Epithelial cell of prostate (primary cell): ENCODE data around the gene STARD6.
"Not testable (repeated sequence)": the region's sequence is repeated elsewhere in the genome, so short reads cannot be mapped to it uniquely, and the experiment has no call there.

ENCODE experiments used
- DNase-seq: peaks from one replicate; pipeline ENCODE4 v3.0.0-alpha.2; 2011; ENCODE audit warnings: low read depth, low spot score
- H3K27ac ChIP-seq: fragments of 450-650 bp; 2 replicates; pipeline ENCODE4 v1.5.1; 2017; ENCODE audit warnings: mild to moderate bottlenecking

STARD6 gene

GRCh38 chr18:54357082-54357659, 487 bp downstream of the STARD6 start:
- peak overlapping the region; percentile 48 for H3K27ac ChIP-seq
- DNase-seq, result no peak

- no peak overlapping the region for H3K27ac ChIP-seq
- no peak for DNase-seq
These were observed 6.5 kb downstream of the STARD6 start for GRCh38 chr18:54351186-54351585.

GRCh38 chr18:54338230-54338629, 19.4 kb downstream of the STARD6 start:
- no peak for DNase-seq
- H3K27ac ChIP-seq, result no peak overlapping the region

- no peak for DNase-seq
- H3K27ac ChIP-seq, result peak overlapping the region; percentile 32
These were observed 22.0 kb downstream of the STARD6 start for GRCh38 chr18:54335638-54336173.

GRCh38 chr18:54330768-54331548, 26.7 kb downstream of the STARD6 start:
- H3K27ac ChIP-seq, result no peak overlapping the region
- no peak for DNase-seq

GRCh38 chr18:54329787-54330186, 27.9 kb downstream of the STARD6 start:
- no peak overlapping the region for H3K27ac ChIP-seq
- no peak for DNase-seq

GRCh38 chr18:54327818-54328217, 29.8 kb downstream of the STARD6 start:
- DNase-seq, result no peak
- peak overlapping the region; percentile 1 for H3K27ac ChIP-seq

- no peak overlapping the region for H3K27ac ChIP-seq
- DNase-seq, result no peak
These were observed 33.7 kb downstream of the STARD6 start for GRCh38 chr18:54323970-54324369.

- H3K27ac ChIP-seq, result no peak overlapping the region
- DNase-seq, result no peak
These were observed 34.1 kb downstream of the STARD6 start for GRCh38 chr18:54323561-54323960.

- DNase-seq, result no peak
- no peak overlapping the region for H3K27ac ChIP-seq
These were observed 41.4 kb downstream of the STARD6 start for GRCh38 chr18:54316071-54316820.

- not testable (repeated sequence) for H3K27ac ChIP-seq, DNase-seq
These were observed 48.1 kb downstream of the STARD6 start for GRCh38 chr18:54309564-54309963.

GRCh38 chr18:54303408-54303807, 54.2 kb downstream of the STARD6 start:
- no peak overlapping the region for H3K27ac ChIP-seq

GRCh38 chr18:54298991-54299390, 58.7 kb downstream of the STARD6 start:
- not testable (repeated sequence) for H3K27ac ChIP-seq, DNase-seq

More at GRCh38 chr18:54303408-54303807, 54.2 kb downstream of the STARD6 start:
- DNase-seq, result no peak

GRCh38 chr18:54296062-54296461, 61.6 kb downstream of the STARD6 start:
- H3K27ac ChIP-seq, result no peak overlapping the region
- DNase-seq, result no peak

- DNase-seq, result no peak
- no peak overlapping the region for H3K27ac ChIP-seq
These were observed 63.4 kb downstream of the STARD6 start for GRCh38 chr18:54294274-54294673.

- peak overlapping the region; percentile 29 for H3K27ac ChIP-seq
- peak; percentile 44 for DNase-seq
These were observed 72.5 kb downstream of the STARD6 start for GRCh38 chr18:54284981-54285785.

GRCh38 chr18:54284535-54284934, 73.1 kb downstream of the STARD6 start:
- DNase-seq, result no peak
- H3K27ac ChIP-seq, result no peak overlapping the region

- no peak overlapping the region for H3K27ac ChIP-seq
- DNase-seq, result no peak
These were observed 77.5 kb downstream of the STARD6 start for GRCh38 chr18:54280220-54280569.

- DNase-seq, result no peak
These were observed 78.0 kb downstream of the STARD6 start for GRCh38 chr18:54279477-54280219.

More at GRCh38 chr18:54279477-54280219, 78.0 kb downstream of the STARD6 start:
- H3K27ac ChIP-seq, result no peak overlapping the region
